HepG2 (cell line): ENCODE data around the gene DOCK4. TPM values are rescaled to one million over a fixed set of nuclear protein-coding genes. Genes with fewer than 3 reads are reported as not detected.

Experiments used
- ATAC-seq: fragments of 200-7000 bp; cut with Tn5 transposase; 3 replicates; pipeline ENCODE4 v1.9.1; 2020; ENCODE audit warnings: mild to moderate bottlenecking, moderate library complexity
- BruUV-seq: library from RNA; stranded (reverse); fragments of 400-500 nt; replicated peaks from 2 replicates; lab custom pipeline; 2021; lab: Mats Ljungman, UMichigan
- CTCF ChIA-PET: fragments of 300-600 bp; formaldehyde crosslinking; extraction: SDS; loops from one replicate; lab custom pipeline; 2021; ENCODE audit warnings: low total read pairs, inconsistent platforms, low intra/inter-chr PET ratio; lab: Yijun Ruan, JAX
- POLR2A ChIA-PET: fragments of 350-600 bp; sonication (Branson Sonifier 250); formaldehyde crosslinking; loops from one replicate; lab custom pipeline; 2020; ENCODE audit warnings: antibody characterized with exemption, inconsistent platforms; lab: Yijun Ruan, JAX
- DNase-seq: peaks from one replicate; pipeline ENCODE4 v3.0.0-alpha.2; 2015; ENCODE audit warnings: low spot score
- FAIRE-seq: peaks from 3 replicates; lab custom pipeline; 2011; peaks lifted over from hg19 to GRCh38; lab: Jason Lieb, UNC
- H2AFZ ChIP-seq: one replicate; pipeline ENCODE4 v1.6.1; 2011; ENCODE audit warnings: low read length, inconsistent platforms
- H3K27ac ChIP-seq: fragments of 300-600 bp; 3 replicates; pipeline ENCODE4 v1.8.0; 2011; ENCODE audit warnings: mixed run types, mild to moderate bottlenecking, mixed read lengths, low read length, inconsistent platforms; ENCODE audit not compliant: insufficient read depth; ENCODE audit errors: extremely low read length
- H3K27me3 ChIP-seq, 2 experiments: fragments of 200-600 bp in 1 of 2; 2 replicates in 1 of 2; 3 replicates in 1 of 2; pipeline versions ENCODE4 v1.6.0 to v1.8.0; 2011; ENCODE audit warnings: low read length in 2 of 2, mild to moderate bottlenecking in 2 of 2, moderate library complexity in 2 of 2, inconsistent platforms in 1 of 2; ENCODE audit not compliant: insufficient read depth in 2 of 2, control insufficient read depth in 1 of 2
- H3K36me3 ChIP-seq, 2 experiments: fragments of 200-600 bp in 1 of 2; replicated peaks in 1 of 2; 2 replicates in 1 of 2; 3 replicates in 1 of 2; pipeline versions ENCODE4 v1.5.1 to v1.8.0; 2011; ENCODE audit warnings: low read length in 2 of 2, inconsistent platforms in 1 of 2; ENCODE audit not compliant: insufficient read depth in 2 of 2, control insufficient read depth in 1 of 2
- H3K4me1 ChIP-seq: 2 replicates; pipeline ENCODE4 v1.5.1; 2012; ENCODE audit warnings: low read length, inconsistent platforms; ENCODE audit not compliant: insufficient read depth
- H3K4me2 ChIP-seq: 2 replicates; pipeline ENCODE4 v1.6.0; 2011; ENCODE audit warnings: low read depth, low read length, inconsistent platforms
- H3K4me3 ChIP-seq, 3 experiments: fragments of 200-600 bp in 1 of 3; sonication (generic), shearing (Covaris generic) in 1 of 3; replicated peaks in 1 of 3; 2 replicates each; pipeline ENCODE4 v1.5.1; 2011 to 2016; ENCODE audit warnings: low read length in 3 of 3, inconsistent platforms in 2 of 3, low read depth in 2 of 3, mild to moderate bottlenecking in 2 of 3, control low read depth in 1 of 3, mixed read lengths in 1 of 3; ENCODE audit not compliant: insufficient read depth in 1 of 3
- H3K79me2 ChIP-seq: one replicate; pipeline ENCODE4 v1.6.1; 2011; ENCODE audit warnings: low read length, inconsistent platforms; ENCODE audit not compliant: insufficient read depth
- H3K9ac ChIP-seq: 2 replicates; pipeline ENCODE4 v1.6.0; 2011; ENCODE audit warnings: mild to moderate bottlenecking, low read depth, low read length, inconsistent platforms; ENCODE audit not compliant: insufficient read depth
- H3K9me3 ChIP-seq: 2 replicates; pipeline ENCODE4 v1.5.1; 2012; ENCODE audit warnings: mild to moderate bottlenecking, low read length
- H4K20me1 ChIP-seq: 2 replicates; pipeline ENCODE4 v1.6.0; 2011; ENCODE audit warnings: inconsistent platforms, mild to moderate bottlenecking, low read length, moderate library complexity; ENCODE audit not compliant: insufficient read depth
- CENPT ChIP-seq: sonication (generic); formaldehyde crosslinking; IDR thresholded peaks from 2 replicates; pipeline ENCODE4 v1.8.0; 2022; ENCODE audit warnings: low read depth, mild to moderate bottlenecking, moderate library complexity, missing genetic modification reagents
- HNRNPK ChIP-seq: fragments of 200-400 bp; formaldehyde crosslinking; IDR thresholded peaks from 2 replicates; pipeline ENCODE4 v1.6.1; 2018; ENCODE audit warnings: low read length, low read depth, moderate library complexity, mild to moderate bottlenecking; ENCODE audit not compliant: poor library complexity, severe bottlenecking
- NFE2L2 ChIP-seq: fragments of 150-350 bp; IDR thresholded peaks from 2 replicates; pipeline ENCODE4 v1.6.1; 2014; ENCODE audit warnings: low read length
- PRDM15 ChIP-seq: sonication (generic); formaldehyde crosslinking; IDR thresholded peaks from 2 replicates; pipeline ENCODE4 v1.4.0; 2020; ENCODE audit warnings: missing genetic modification reagents
- RBFOX2 ChIP-seq: fragments of 200-400 bp; formaldehyde crosslinking; IDR thresholded peaks from 2 replicates; pipeline ENCODE4 v1.6.1; 2017; ENCODE audit warnings: low read depth, mild to moderate bottlenecking, low read length
- SRF ChIP-seq: IDR thresholded peaks from 2 replicates; pipeline ENCODE4 v1.6.1; 2011; ENCODE audit warnings: mild to moderate bottlenecking, low read depth, low read length, moderate library complexity
- TSC22D2 ChIP-seq: sonication (generic); formaldehyde crosslinking; IDR thresholded peaks from 2 replicates; pipeline ENCODE4 v1.5.1; 2020; ENCODE audit warnings: missing genetic modification reagents, mild to moderate bottlenecking, borderline replicate concordance
- ZNF101 ChIP-seq: sonication (generic); formaldehyde crosslinking; IDR thresholded peaks from 2 replicates; pipeline ENCODE4 v1.4.0; 2020; ENCODE audit warnings: mild to moderate bottlenecking, low read depth, missing genetic modification reagents, borderline replicate concordance
- ZNF18 ChIP-seq: sonication (generic); formaldehyde crosslinking; IDR thresholded peaks from 2 replicates; pipeline ENCODE4 v1.8.0; 2022; ENCODE audit warnings: mild to moderate bottlenecking, missing genetic modification reagents; ENCODE audit not compliant: insufficient replicate concordance
- ZNF773 ChIP-seq: sonication (generic); formaldehyde crosslinking; IDR thresholded peaks from 2 replicates; pipeline ENCODE4 v1.4.0; 2020; ENCODE audit warnings: missing genetic modification reagents, borderline replicate concordance
- ZSCAN31 ChIP-seq: sonication (generic); formaldehyde crosslinking; IDR thresholded peaks from 2 replicates; pipeline ENCODE4 v1.5.0; 2020; ENCODE audit warnings: low read depth, mild to moderate bottlenecking, missing genetic modification reagents
- WGBS: methylation state at CpG from one replicate; pipeline ENCODE4 v1.1.6; 2017; ENCODE audit warnings: low lambda C conversion rate; 5-methylcytosine and 5-hydroxymethylcytosine counted together
- in situ Hi-C: cut with HindIII; loops from 2 replicates; pipeline ENCODE4 v1.10.0; 2017; ENCODE audit warnings: low pct_unique_long_range_greater_than_20kb; ENCODE audit not compliant: extremely low pct_ligation_motif_present
- intact Hi-C: fragments of 100-400 bp; cut with micrococcal nuclease; formaldehyde crosslinking; loops from one replicate; pipeline ENCODE4 v1.10.0; 2022; ENCODE audit not compliant: unreplicated experiment
- polyA plus RNA-seq, 8 experiments: library from polyadenylated mRNA; depleted of rRNA in 3 of 8; stranded (reverse) in 7 of 8; unstranded in 1 of 8; fragments of >200 nt; fragmentation: Illumina TruSeq in 4 of 8; extraction: Trizol in 4 of 8; gene quantifications; 2 replicates each; pipeline versions ENCODE4 v1.2.1 to v1.2.3, GENCODE V29; 2011 to 2016; ENCODE audit warnings: low read depth in 4 of 8, missing spikeins in 1 of 8, mixed read lengths in 1 of 8; ENCODE audit not compliant: insufficient read depth in 1 of 8
- total RNA-seq, 5 experiments: library from RNA; depleted of rRNA; stranded (reverse); fragments of >200 nt; fragmentation: Illumina TruSeq; extraction: Trizol; gene quantifications; 2 replicates each; pipeline ENCODE4 v1.2.3, GENCODE V29; 2016; ENCODE audit warnings: low read depth in 1 of 5

Gene DOCK4
- total and polyA plus RNA-seq, 2 of the 13 experiments (the other 11 are each of a cell fraction or from before 2014, with no cell fraction given): 13.5 to 17.4 TPM

GRCh38 chr7:112254709-112255387 lies 48.6 kb upstream of the DOCK4 start:
- in situ Hi-C loops (no loop called here), intact Hi-C loops (no loop called here)
- Histone ChIP-seq H3K79me2 (peaks cover 8% of the 10 kb centered on the region), H3K4me1 (peaks cover 16% of the 10 kb centered on the region), H3K4me2 (no peak overlapping the region), H3K9me3 (no peaks in the 10 kb centered on the region), H3K27me3 (no peaks in the 10 kb centered on the region), H3K27ac (no peak overlapping the region), H2AFZ (no peak overlapping the region), H3K36me3 (no peaks in the 10 kb centered on the region), H3K4me3 (no peak overlapping the region), H3K9ac (no peak overlapping the region), H4K20me1 (no peaks in the 10 kb centered on the region)
- TF ChIP-seq CENPT (CRISPR knock-in tag) (no peak), RBFOX2 (no peak), NFE2L2 (peak; percentile 45; the same call in 1 of the 2 replicates)
- no TSS peak for BruUV-seq
- ChIA-PET CTCF (no interaction called here), POLR2A (no interaction called here)
- 96% methylated on average over 6 of the region's 6 CpGs for WGBS
- DNase-seq (no peak), ATAC-seq (no peak), FAIRE-seq (no peak)

- ChIA-PET CTCF (no interaction called here), POLR2A (no interaction called here)
- Histone ChIP-seq H3K4me2 (no peak overlapping the region), H3K9ac (no peak overlapping the region), H3K4me3 (no peak overlapping the region), H4K20me1 (no peaks in the 10 kb centered on the region), H3K36me3 (no peaks in the 10 kb centered on the region), H3K79me2 (peaks cover 8% of the 10 kb centered on the region), H3K27ac (no peak overlapping the region), H3K4me1 (peaks cover 16% of the 10 kb centered on the region), H3K9me3 (no peaks in the 10 kb centered on the region), H2AFZ (no peak overlapping the region), H3K27me3 (no peaks in the 10 kb centered on the region)
- 100% methylated on average over 1 of the region's 1 CpG for WGBS
- in situ Hi-C loops (no loop called here), intact Hi-C loops (no loop called here)
- no peak for ATAC-seq
- no TSS peak for BruUV-seq
- FAIRE-seq: no peak
- DNase-seq: no peak
- no peak for TF ChIP-seq ZNF101 (CRISPR knock-in tag)
- TF ChIP-seq ZSCAN31 (CRISPR knock-in tag): no peak
- TF ChIP-seq PRDM15: no peak
- TF ChIP-seq ZNF773 (CRISPR knock-in tag): no peak
- no peak for TF ChIP-seq SRF
- TF ChIP-seq TSC22D2 (CRISPR knock-in tag): no peak
- no peak for TF ChIP-seq ZNF18 (CRISPR knock-in tag)
- TF ChIP-seq HNRNPK: no peak
Measured at GRCh38 chr7:112254156-112254555, 48.0 kb upstream of the DOCK4 start.
